K562 (cell line): ENCODE data around the gene DROSHA. TPM values are rescaled to one million over a fixed set of nuclear protein-coding genes. Genes with fewer than 3 reads are reported as not detected.
A peak's percentile ranks its signal among the peaks of the same experiment; 100 is the strongest.

Source experiments
- ATAC-seq: fragments of 200-7000 bp; cut with Tn5 transposase; 3 replicates; pipeline ENCODE4 v1.9.1; 2020; ENCODE audit warnings: moderate library complexity
- BruUV-seq: library from RNA; stranded (reverse); fragments of 400-500 nt; replicated peaks from 2 replicates; lab custom pipeline; 2021; lab: Mats Ljungman, UMichigan
- CTCF ChIA-PET: fragments of 300-600 bp; formaldehyde crosslinking; extraction: SDS; loops from one replicate; lab custom pipeline; 2021; ENCODE audit warnings: low intra/inter-chr PET ratio; lab: Yijun Ruan, JAX
- POLR2A ChIA-PET: fragments of 300-600, 350-650 bp; sonication (Branson Sonifier 250); formaldehyde crosslinking; extraction: SDS; loops from one replicate; lab custom pipeline; 2021; ENCODE audit warnings: antibody characterized with exemption, inconsistent platforms; lab: Yijun Ruan, JAX
- DNase-seq, 4 experiments: peaks; one replicate each; pipeline versions ENCODE4 v3.0.0 to v3.0.0-alpha.2; 2011 to 2018; ENCODE audit warnings: low spot score in 3 of 4, mixed read lengths in 3 of 4; ENCODE audit errors: extremely low read depth in 1 of 4
- FAIRE-seq: peaks from 2 replicates; lab custom pipeline; 2011; peaks lifted over from hg19 to GRCh38; lab: Jason Lieb, UNC
- H2AFZ ChIP-seq: 2 replicates; pipeline ENCODE4 v1.6.0; 2011; ENCODE audit warnings: low read depth, low read length, control low read depth, inconsistent platforms
- H3K27ac ChIP-seq: fragments of 200-600 bp; 3 replicates; pipeline ENCODE4 v1.8.0; 2011; ENCODE audit warnings: low read depth, mild to moderate bottlenecking, control low read depth, inconsistent platforms, low read length, moderate library complexity, mixed read lengths; ENCODE audit errors: extremely low read depth
- H3K27me3 ChIP-seq, 2 experiments: fragments of 300-600 bp in 1 of 2; 2 replicates in 1 of 2; 3 replicates in 1 of 2; pipeline versions ENCODE4 v1.6.0 to v1.8.0; 2011; ENCODE audit warnings: inconsistent platforms in 2 of 2, low read length in 2 of 2, mild to moderate bottlenecking in 1 of 2, mixed read lengths in 1 of 2, moderate library complexity in 1 of 2; ENCODE audit not compliant: control insufficient read depth in 2 of 2, insufficient read depth in 2 of 2
- H3K36me3 ChIP-seq: fragments of 300-600 bp; 3 replicates; pipeline ENCODE4 v1.8.0; 2011; ENCODE audit warnings: mild to moderate bottlenecking, low read length, inconsistent platforms; ENCODE audit not compliant: control insufficient read depth, insufficient read depth
- H3K4me1 ChIP-seq, 2 experiments: fragments of 200-600 bp in 1 of 2; replicated peaks in 1 of 2; 2 replicates in 1 of 2; 3 replicates in 1 of 2; pipeline versions ENCODE4 v1.5.1 to v1.8.0; 2011; ENCODE audit warnings: inconsistent platforms in 2 of 2, low read length in 2 of 2, mild to moderate bottlenecking in 1 of 2, mixed read lengths in 1 of 2, moderate library complexity in 1 of 2; ENCODE audit not compliant: control insufficient read depth in 2 of 2, insufficient read depth in 2 of 2
- H3K4me2 ChIP-seq: 2 replicates; pipeline ENCODE4 v1.6.1; 2011; ENCODE audit warnings: low read length, control low read depth, inconsistent platforms, mixed read lengths; ENCODE audit not compliant: insufficient read depth
- H3K4me3 ChIP-seq: fragments of 200-600 bp; sonication (generic), shearing (Covaris generic); 2 replicates; pipeline ENCODE4 v1.5.1; 2016; ENCODE audit warnings: control low read depth, inconsistent platforms
- H3K79me2 ChIP-seq: fragments of 200-600 bp; 3 replicates; pipeline ENCODE4 v1.8.0; 2011; ENCODE audit warnings: low read length, inconsistent platforms; ENCODE audit not compliant: control insufficient read depth, insufficient read depth
- H3K9ac ChIP-seq, 2 experiments: 2 replicates each; pipeline versions ENCODE4 v1.6.0 to v1.6.1; 2011; ENCODE audit warnings: low read depth in 2 of 2, low read length in 2 of 2, control low read depth in 1 of 2, inconsistent platforms in 1 of 2, mild to moderate bottlenecking in 1 of 2, mixed read lengths in 1 of 2; ENCODE audit not compliant: insufficient read depth in 1 of 2
- H3K9me1 ChIP-seq: one replicate; pipeline ENCODE4 v1.6.0; 2011; ENCODE audit warnings: inconsistent platforms, mild to moderate bottlenecking, low read length, moderate library complexity; ENCODE audit not compliant: control insufficient read depth, insufficient read depth
- H3K9me3 ChIP-seq: replicated peaks from 2 replicates; pipeline ENCODE4 v1.5.1; 2011; ENCODE audit warnings: low read depth, low read length, inconsistent platforms; ENCODE audit not compliant: control insufficient read depth, insufficient read depth
- H4K20me1 ChIP-seq: replicated peaks from 2 replicates; pipeline ENCODE4 v1.6.1; 2011; ENCODE audit warnings: low read length, inconsistent platforms, mixed read lengths; ENCODE audit not compliant: control insufficient read depth, insufficient read depth
- COPS2 ChIP-seq: fragments of 450-650 bp; conservative IDR thresholded peaks from 2 replicates; pipeline ENCODE4 v1.6.1; 2016; ENCODE audit warnings: mild to moderate bottlenecking, moderate library complexity
- SUPT5H ChIP-seq: fragments of 450-650 bp; IDR thresholded peaks from 2 replicates; pipeline ENCODE4 v1.6.1; 2016
- TAL1 ChIP-seq: fragments of 450-650 bp; IDR thresholded peaks from 2 replicates; pipeline ENCODE4 v1.6.1; 2016; ENCODE audit warnings: mild to moderate bottlenecking
- TSC22D4 ChIP-seq: fragments of 450-650 bp; IDR thresholded peaks from 2 replicates; pipeline ENCODE4 v1.6.1; 2016; ENCODE audit warnings: missing genetic modification characterization, missing biosample characterization, control low read depth
- ZNF224 ChIP-seq: sonication (generic); formaldehyde crosslinking; IDR thresholded peaks from 2 replicates; pipeline ENCODE4 v1.8.0; 2022; ENCODE audit warnings: mild to moderate bottlenecking, missing genetic modification reagents
- ZNF354B ChIP-seq: fragments of 250-450 bp; sonication (Bioruptor Pico); IDR thresholded peaks from 2 replicates; pipeline ENCODE4 v1.4.0; 2020
- ZNF75A ChIP-seq: fragments of 450-650 bp; formaldehyde crosslinking; IDR thresholded peaks from 2 replicates; pipeline ENCODE4 v1.4.0; 2020; ENCODE audit warnings: mild to moderate bottlenecking
- WGBS: fragments of 100-300 bp; shearing (Covaris generic); methylation state at CpG from one replicate; pipeline ENCODE4 v1.1.6; 2016; ENCODE audit warnings: low coverage, mixed read lengths; ENCODE audit not compliant: insufficient coverage; ENCODE audit errors: missing lambda C conversion rate; 5-methylcytosine and 5-hydroxymethylcytosine counted together
- in situ Hi-C: fragments of 300-500 bp; cut with MboI; formaldehyde crosslinking; loops from 4 replicates; pipeline ENCODE4 v1.15.0; 2018; ENCODE audit warnings: inconsistent platforms, mixed read lengths
- intact Hi-C: fragments of 100-400 bp; cut with micrococcal nuclease; formaldehyde crosslinking; loops from 2 replicates; pipeline ENCODE4 v1.14.2; 2022
- polyA plus RNA-seq, 8 experiments: library from polyadenylated mRNA; depleted of rRNA in 4 of 8; stranded (reverse) in 5 of 8; unstranded in 3 of 8; fragments of >200 nt; fragmentation: Nextera tagmentation in 2 of 8; fragmentation: Illumina TruSeq in 1 of 8; extraction: Ambion mirVana in 2 of 8; extraction: Trizol in 1 of 8; gene quantifications; 2 replicates each; pipeline versions ENCODE4 v1.2.1 to v1.2.3, GENCODE V29; 2011 to 2014; ENCODE audit warnings: inconsistent platforms in 1 of 8, missing spikeins in 1 of 8
- total RNA-seq, 7 experiments: library from RNA; depleted of rRNA in 6 of 7; stranded (reverse); fragments of >200 nt in 6 of 7; fragmentation: Illumina TruSeq in 2 of 7; extraction: Trizol in 2 of 7; gene quantifications; 2 replicates each; pipeline versions ENCODE4 v1.2.1 to v1.2.3, GENCODE V29; 2011 to 2021; ENCODE audit warnings: low replicate concordance in 1 of 7

DROSHA gene
- total and polyA plus RNA-seq, 9 of the 15 experiments (the other 6 are each of a cell fraction or from before 2014, with no cell fraction given) = 52.5 to 109 (median 68.9) TPM

- TF ChIP-seq ZNF224 (CRISPR knock-in tag) (no peak), SUPT5H (no peak), ZNF75A (no peak)
Observed at GRCh38 chr5:31476738-31477141, 55.2 kb downstream of the DROSHA start (continued).

GRCh38 chr5:31471916-31472315 lies 60.0 kb downstream of the DROSHA start:
- 55% methylated on average over 1 of the region's 1 CpG for WGBS
- no peak overlapping the region for H2AFZ ChIP-seq
- in situ Hi-C loops (no loop called here), intact Hi-C loops (no loop called here)
- no peaks in the 10 kb centered on the region for H3K9me1 ChIP-seq
- ChIA-PET CTCF (no interaction called here), POLR2A (no interaction called here)
- no peak overlapping the region for H3K4me2 ChIP-seq
- H3K36me3 ChIP-seq = peaks cover 51% of the 10 kb centered on the region
- DNase-seq (peak in 2 of 4 experiments; percentile 22 to 30), FAIRE-seq (peak; percentile 19), ATAC-seq (peak; percentile 50)
- TF ChIP-seq ZNF354B (CRISPR knock-in tag) (no peak), TSC22D4 (tag) (0 out of 2 replicates have a peak, but pooled peaks have one; percentile 7), COPS2 (no peak), TAL1 (no peak)
- H3K27me3 ChIP-seq = no peaks in the 10 kb centered on the region
- peaks cover 0 to 3% of the 10 kb centered on the region in 2 experiments; a peak in 4 of 5 replicates for H3K4me1 ChIP-seq
- no TSS peak for BruUV-seq
- peak overlapping the region; percentile 33; the same call in 2 of the 3 replicates for H3K27ac ChIP-seq
- H4K20me1 ChIP-seq = no peaks in the 10 kb centered on the region
- no peak overlapping the region for H3K4me3 ChIP-seq
- H3K9me3 ChIP-seq = no peaks in the 10 kb centered on the region
- H3K79me2 ChIP-seq = no peaks in the 10 kb centered on the region
- H3K9ac ChIP-seq = no peak overlapping the region
